HEK293T (cell line): ENCODE results near the gene RAB1A.

Experiments used
- CTCF ChIA-PET: fragments of 350-600 bp; formaldehyde crosslinking; extraction: SDS; loops from one replicate; lab custom pipeline; 2021; ENCODE audit warnings: antibody characterized with exemption, inconsistent platforms; lab: Yijun Ruan, JAX
- POLR2A ChIA-PET: fragments of 350-600 bp; formaldehyde crosslinking; extraction: SDS; loops from one replicate; lab custom pipeline; 2020; ENCODE audit warnings: antibody characterized with exemption, inconsistent platforms; lab: Yijun Ruan, JAX
- DNase-seq: peaks from one replicate; pipeline ENCODE4 v3.0.0; 2012; ENCODE audit warnings: mixed read lengths; ENCODE audit errors: extremely low spot score
- ARNT ChIP-seq: fragments of 450-650 bp; IDR thresholded peaks from 2 replicates; pipeline ENCODE4 v1.6.1; 2017; ENCODE audit warnings: mild to moderate bottlenecking
- BHLHE40 ChIP-seq: fragments of 450-650 bp; IDR thresholded peaks from 2 replicates; pipeline ENCODE4 v1.6.1; 2016; ENCODE audit warnings: mild to moderate bottlenecking, moderate library complexity, borderline replicate concordance
- CTBP1 ChIP-seq: fragments of 450-650 bp; IDR thresholded peaks from 2 replicates; pipeline ENCODE4 v1.6.1; 2016; ENCODE audit warnings: borderline replicate concordance
- ELF4 ChIP-seq: fragments of 450-650 bp; IDR thresholded peaks from 2 replicates; pipeline ENCODE4 v1.6.1; 2017; ENCODE audit warnings: antibody characterized with exemption
- FOXA1 ChIP-seq: fragments of 450-650 bp; IDR thresholded peaks from 2 replicates; pipeline ENCODE4 v1.6.1; 2016; ENCODE audit warnings: mild to moderate bottlenecking
- FOXK2 ChIP-seq: fragments of 450-650 bp; IDR thresholded peaks from 2 replicates; pipeline ENCODE4 v1.6.1; 2016; ENCODE audit warnings: mild to moderate bottlenecking
- FOXM1 ChIP-seq: fragments of 450-650 bp; IDR thresholded peaks from 2 replicates; pipeline ENCODE4 v1.6.1; 2017; ENCODE audit warnings: mild to moderate bottlenecking, borderline replicate concordance
- HDGF ChIP-seq: fragments of 450-650 bp; IDR thresholded peaks from 2 replicates; pipeline ENCODE4 v1.6.1; 2017; ENCODE audit warnings: antibody characterized with exemption, borderline replicate concordance
- L3MBTL2 ChIP-seq: fragments of 450-650 bp; conservative IDR thresholded peaks from 2 replicates; pipeline ENCODE4 v1.6.1; 2016; ENCODE audit warnings: mild to moderate bottlenecking
- LEF1 ChIP-seq: fragments of 450-650 bp; IDR thresholded peaks from 2 replicates; pipeline ENCODE4 v1.6.1; 2017; ENCODE audit warnings: mild to moderate bottlenecking, borderline replicate concordance
- NFRKB ChIP-seq: fragments of 450-650 bp; IDR thresholded peaks from 2 replicates; pipeline ENCODE4 v1.6.1; 2016; ENCODE audit warnings: mild to moderate bottlenecking, moderate library complexity
- PKNOX1 ChIP-seq: fragments of 450-650 bp; IDR thresholded peaks from 2 replicates; pipeline ENCODE4 v1.6.1; 2016
- SP1 ChIP-seq: fragments of 450-650 bp; IDR thresholded peaks from 2 replicates; pipeline ENCODE4 v1.6.1; 2017
- SUZ12 ChIP-seq: fragments of 450-650 bp; IDR thresholded peaks from 2 replicates; pipeline ENCODE4 v1.6.1; 2016; ENCODE audit warnings: mild to moderate bottlenecking
- TARDBP ChIP-seq: fragments of 450-650 bp; IDR thresholded peaks from 2 replicates; pipeline ENCODE4 v1.6.1; 2016
- ZNF384 ChIP-seq: fragments of 450-650 bp; IDR thresholded peaks from 2 replicates; pipeline ENCODE4 v1.6.1; 2016

The RAB1A gene

GRCh38 chr2:65107530-65107929 is 22.4 kb downstream of the RAB1A start:
- ChIA-PET POLR2A (interaction anchor here (1.2 kb wide), 1 partner anchor 23 kb away, joined by 3 read pairs; the partner anchor contains the start of gene RAB1A), CTCF (no interaction called here)

GRCh38 chr2:65103013-65103715 is 26.7 kb downstream of the RAB1A start:
- TF ChIP-seq PKNOX1 = no peak
- TF ChIP-seq FOXM1 = no peak
- no peak for TF ChIP-seq FOXA1
- TF ChIP-seq BHLHE40 = no peak
- no peak for TF ChIP-seq SP1
- TF ChIP-seq L3MBTL2 = no peak
- no peak for TF ChIP-seq CTBP1
- no peak for TF ChIP-seq ZNF384
- TF ChIP-seq ARNT = no peak
- TF ChIP-seq LEF1 = no peak
- TF ChIP-seq NFRKB = no peak
- no peak for TF ChIP-seq ELF4
- no peak for TF ChIP-seq SUZ12
- TF ChIP-seq TARDBP = no peak
- no peak for TF ChIP-seq FOXK2
- no peak for TF ChIP-seq HDGF
- ChIA-PET POLR2A (no interaction called here), CTCF (no interaction called here)
- DNase-seq = no peak

More at GRCh38 chr2:65107530-65107929, 22.4 kb downstream of the RAB1A start:
- TF ChIP-seq CTBP1 (no peak), SP1 (no peak), FOXM1 (no peak), ELF4 (no peak), HDGF (no peak), FOXK2 (no peak), ZNF384 (no peak), NFRKB (no peak)
- no peak for DNase-seq

GRCh38 chr2:65101071-65101470 is 28.8 kb downstream of the RAB1A start:
- POLR2A ChIA-PET = no interaction called here
- CTCF ChIA-PET = no interaction called here
- TF ChIP-seq FOXM1 (no peak), SUZ12 (no peak)
- DNase-seq = no peak

GRCh38 chr2:65098741-65099140 is 31.2 kb downstream of the RAB1A start:
- ChIA-PET CTCF (no interaction called here), POLR2A (no interaction called here)
- DNase-seq = no peak
- TF ChIP-seq LEF1 (no peak), SP1 (no peak), ELF4 (no peak), FOXK2 (no peak), CTBP1 (no peak), FOXM1 (no peak), HDGF (no peak), TARDBP (no peak), ARNT (no peak), PKNOX1 (no peak), ZNF384 (no peak), SUZ12 (no peak), BHLHE40 (no peak), FOXA1 (no peak), NFRKB (no peak), L3MBTL2 (no peak)

- ChIA-PET POLR2A (interaction anchor here (0.6 kb wide), 1 partner anchor 32 kb away, joined by 3 read pairs; the partner anchor contains the start of gene RAB1A), CTCF (no interaction called here)
- DNase-seq = no peak
Observed at GRCh38 chr2:65097844-65098243, 32.1 kb downstream of the RAB1A start.

GRCh38 chr2:65096948-65097347 is 33.0 kb downstream of the RAB1A start:
- TF ChIP-seq ELF4 (no peak), LEF1 (no peak), SP1 (no peak), HDGF (no peak), NFRKB (no peak), FOXK2 (no peak), L3MBTL2 (no peak), FOXM1 (no peak), TARDBP (no peak), FOXA1 (no peak), PKNOX1 (no peak), CTBP1 (no peak), ZNF384 (no peak), BHLHE40 (no peak), ARNT (no peak), SUZ12 (no peak)
- POLR2A ChIA-PET = no interaction called here
- no peak for DNase-seq
- CTCF ChIA-PET = no interaction called here

More at GRCh38 chr2:65097844-65098243, 32.1 kb downstream of the RAB1A start:
- TF ChIP-seq CTBP1 = no peak
- no peak for TF ChIP-seq TARDBP
- TF ChIP-seq FOXK2 = no peak
- no peak for TF ChIP-seq FOXM1
- TF ChIP-seq LEF1 = no peak
- TF ChIP-seq FOXA1 = no peak
- TF ChIP-seq ZNF384 = no peak
- TF ChIP-seq HDGF = no peak
- no peak for TF ChIP-seq SUZ12
- TF ChIP-seq L3MBTL2 = no peak
- no peak for TF ChIP-seq ARNT
- no peak for TF ChIP-seq PKNOX1
- TF ChIP-seq NFRKB = no peak
- TF ChIP-seq BHLHE40 = no peak
- no peak for TF ChIP-seq SP1
- TF ChIP-seq ELF4 = no peak
